Small intestine (tissue), 7 donors: Measurements from ENCODE around the gene PHKB. TPM values are rescaled to one million over a fixed set of nuclear protein-coding genes. Genes with fewer than 3 reads are reported as not detected.
A peak's percentile ranks its signal among the peaks of the same experiment; 100 is the strongest.

Source experiments
- DNase-seq, 2 donors: peaks; one replicate each; pipeline versions ENCODE4 v3.0.0 to v3.0.0-alpha.2; 2013
- FAIRE-seq: peaks from 2 replicates; lab custom pipeline; 2012; peaks lifted over from hg19 to GRCh38; lab: Jason Lieb, UNC
- H3K27ac ChIP-seq, 3 donors: one replicate each; pipeline ENCODE4 v1.5.1; 2013; ENCODE audit warnings: low read length in 2 of 3, mild to moderate bottlenecking in 2 of 3, control low read depth in 1 of 3, inconsistent platforms in 1 of 3, low read depth in 1 of 3, moderate library complexity in 1 of 3
- H3K27me3 ChIP-seq, 3 donors: one replicate each; pipeline ENCODE4 v1.6.1; 2013; ENCODE audit warnings: low read length in 3 of 3, inconsistent platforms in 1 of 3; ENCODE audit not compliant: control insufficient read depth in 3 of 3, insufficient read depth in 3 of 3
- H3K36me3 ChIP-seq, 3 donors: one replicate each; pipeline ENCODE4 v1.6.1; 2013; ENCODE audit warnings: low read length in 3 of 3, inconsistent platforms in 1 of 3, low read depth in 1 of 3, mild to moderate bottlenecking in 1 of 3, moderate library complexity in 1 of 3; ENCODE audit not compliant: control insufficient read depth in 3 of 3, insufficient read depth in 2 of 3
- H3K4me1 ChIP-seq, 3 donors: one replicate each; pipeline ENCODE4 v1.6.1; 2013; ENCODE audit warnings: low read length in 2 of 3, inconsistent platforms in 1 of 3, low read depth in 1 of 3, mild to moderate bottlenecking in 1 of 3, moderate library complexity in 1 of 3; ENCODE audit not compliant: control insufficient read depth in 3 of 3, insufficient read depth in 2 of 3
- H3K4me3 ChIP-seq, 3 donors: one replicate each; pipeline ENCODE4 v1.5.1; 2013; ENCODE audit warnings: low read length in 3 of 3, control low read depth in 1 of 3, inconsistent platforms in 1 of 3, low read depth in 1 of 3, mild to moderate bottlenecking in 1 of 3, moderate library complexity in 1 of 3
- H3K9me3 ChIP-seq, 2 donors: one replicate each; pipeline ENCODE4 v1.6.1; 2013; ENCODE audit warnings: low read depth in 1 of 2, low read length in 1 of 2; ENCODE audit not compliant: control insufficient read depth in 2 of 2, insufficient read depth in 1 of 2
- WGBS, 3 donors: extraction: QIAGEN DNeasy Blood & Tissue Kit; methylation state at CpG; one replicate each; pipeline ENCODE4 v1.1.7; 2013; 5-methylcytosine and 5-hydroxymethylcytosine counted together
- polyA plus RNA-seq, 4 donors: library from polyadenylated mRNA; stranded (reverse) in 3 of 4; unstranded in 1 of 4; fragments of 200-250 nt in 3 of 4; fragments of 120-200 nt in 1 of 4; gene quantifications; one replicate each; pipeline versions ENCODE4 v1.2.1 to v1.2.3, GENCODE V29; 2013
- donor health status: healthy with polysubstance abuse.
- donor health status: control.
- donor health status: control.
- donor health status: Bipolar disorder and iron deficiency.
- donor health status: healthy.

The PHKB gene
- polyA plus RNA-seq, 4 donors: 27.0 to 69.3 (median 37.0) TPM

DNA sequence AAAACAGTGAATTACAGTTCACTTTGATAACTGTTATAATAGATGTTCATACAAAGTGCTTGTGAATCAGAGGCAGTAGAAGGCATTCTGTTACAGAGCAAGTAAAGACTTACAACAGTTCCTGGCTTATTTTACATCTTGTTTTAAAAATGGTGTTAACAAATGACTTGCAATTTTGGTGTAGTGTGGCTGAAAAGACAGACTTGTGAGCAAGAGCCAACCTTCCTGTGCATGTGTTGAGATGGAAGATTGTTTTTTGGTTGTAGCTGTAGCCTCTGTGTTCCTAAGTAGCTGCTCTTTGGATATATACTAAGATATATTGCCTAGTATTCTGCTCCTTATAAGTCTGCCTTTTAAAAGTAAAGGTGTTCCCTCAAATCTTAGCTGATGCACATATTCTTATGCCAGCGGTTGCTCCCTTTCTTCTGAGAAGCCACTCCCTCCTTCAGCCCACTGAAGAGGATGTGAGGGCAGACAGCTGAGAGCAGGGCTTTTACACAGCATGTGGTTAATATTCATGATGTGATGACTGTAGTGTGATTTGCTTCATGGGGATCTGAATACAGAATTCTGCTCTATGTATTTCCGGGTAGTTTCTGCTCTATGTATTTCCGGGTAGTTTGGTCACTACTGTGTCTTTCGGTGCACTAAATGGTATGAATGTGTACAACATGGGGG, 182.3 kb downstream of the PHKB start:
- Histone ChIP-seq H3K27me3 (no peaks in the 10 kb centered on the region), H3K9me3 (no peaks in the 10 kb centered on the region), H3K27ac (no peak overlapping the region), H3K4me1 (no peaks in the 10 kb centered on the region), H3K4me3 (no peak overlapping the region), H3K36me3 (peaks cover 0 to 7% (median 0%) of the 10 kb centered on the region in 3 donors)
- FAIRE-seq (no peak), DNase-seq (no peak)
- WGBS, 3 donors: 82 to 91% (median 83%) methylated on average over 4 of the region's 4 CpGs

DNA sequence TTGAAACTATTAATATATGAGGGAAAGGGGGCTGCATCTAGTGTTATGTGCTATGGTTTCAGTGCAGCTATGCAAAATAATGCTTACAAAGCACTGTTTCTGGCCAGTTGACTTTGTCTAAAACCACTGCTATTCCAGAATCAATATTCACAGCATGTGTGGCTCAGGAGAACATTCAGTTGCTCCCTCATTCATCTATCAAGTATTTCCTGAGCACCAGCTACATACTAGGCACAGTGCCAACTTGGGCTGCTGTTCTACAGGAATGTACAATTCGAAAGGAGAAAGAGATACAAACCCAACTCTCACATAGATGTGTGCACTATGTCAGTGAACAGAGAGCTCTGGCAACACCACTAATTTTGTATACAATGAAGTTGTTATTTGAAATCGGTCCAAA, 183.0 kb downstream of the PHKB start:
- no peak for FAIRE-seq
- H3K4me3 ChIP-seq: no peak overlapping the region
- DNase-seq: no peak

GRCh38 chr16:47644661-47645060, 183.5 kb downstream of the PHKB start:
- H3K4me1 ChIP-seq: no peaks in the 10 kb centered on the region
- H3K9me3 ChIP-seq: no peaks in the 10 kb centered on the region
- H3K27me3 ChIP-seq: no peaks in the 10 kb centered on the region
- no peak overlapping the region for H3K27ac ChIP-seq
- no peak for DNase-seq
- peaks cover 0 to 10% (median 0%) of the 10 kb centered on the region in 3 donors for H3K36me3 ChIP-seq
- FAIRE-seq: no peak
- H3K4me3 ChIP-seq: no peak overlapping the region

More for the DNA sequence above, 183.0 kb downstream of the PHKB start:
- Histone ChIP-seq H3K27ac (no peak overlapping the region), H3K4me1 (no peaks in the 10 kb centered on the region), H3K36me3 (peaks cover 0 to 9% (median 0%) of the 10 kb centered on the region in 3 donors), H3K9me3 (no peaks in the 10 kb centered on the region), H3K27me3 (no peaks in the 10 kb centered on the region)
- 61 to 83% (median 83%) methylated on average over 2 of the region's 2 CpGs for WGBS, 3 donors

DNA sequence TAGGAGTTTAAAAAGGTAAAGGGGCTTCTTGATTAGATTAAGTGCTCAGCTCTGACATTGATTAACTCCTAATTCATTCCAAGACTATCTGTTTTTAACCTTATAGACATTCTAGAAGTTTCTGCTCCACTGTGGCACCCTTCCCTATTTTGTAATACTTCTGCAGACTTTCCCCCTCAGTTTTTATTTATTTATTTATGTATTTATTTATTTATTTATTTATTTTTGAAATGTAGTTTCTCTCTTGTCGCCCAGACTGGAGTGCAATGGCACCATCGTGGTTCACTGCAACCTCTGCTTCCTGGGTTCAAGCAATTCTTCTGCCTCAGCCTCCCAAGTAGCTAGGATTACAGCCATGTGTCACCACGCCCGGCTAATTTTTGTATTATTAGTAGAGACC, 185.8 kb downstream of the PHKB start:
- DNase-seq (no peak), FAIRE-seq (no peak)
- Histone ChIP-seq H3K9me3 (no peaks in the 10 kb centered on the region), H3K4me3 (no peak overlapping the region), H3K4me1 (no peaks in the 10 kb centered on the region), H3K27me3 (no peaks in the 10 kb centered on the region), H3K36me3 (peaks cover 0 to 15% (median 0%) of the 10 kb centered on the region in 3 donors), H3K27ac (no peak overlapping the region)
- 96 to 100% (median 96%) methylated on average over 4 of the region's 4 CpGs for WGBS, 3 donors

- FAIRE-seq: no peak
- Histone ChIP-seq H3K4me3 (no peak overlapping the region), H3K9me3 (no peaks in the 10 kb centered on the region)
Measured at GRCh38 chr16:47657032-47657431, 195.9 kb downstream of the PHKB start.

DNA sequence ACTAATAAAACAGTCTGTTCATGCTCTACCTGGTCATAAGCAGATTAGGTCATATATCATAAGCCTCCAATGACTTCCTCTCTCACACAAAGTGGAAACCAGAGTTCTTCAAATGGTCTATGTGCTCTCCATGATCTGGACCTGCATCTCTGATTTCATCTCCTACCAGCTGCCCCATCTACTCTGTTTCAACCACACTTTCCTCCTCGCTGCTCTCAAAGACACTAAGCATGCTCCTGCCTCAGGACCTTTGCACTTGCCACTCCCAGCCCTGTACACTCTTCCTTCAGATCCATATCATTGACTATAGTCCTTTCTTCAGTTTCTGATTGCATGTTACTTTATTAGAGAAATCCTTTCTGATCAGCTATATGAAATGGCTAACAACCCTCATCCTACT, 196.8 kb downstream of the PHKB start:
- Histone ChIP-seq H3K4me1 (no peaks in the 10 kb centered on the region), H3K27me3 (no peaks in the 10 kb centered on the region), H3K9me3 (no peaks in the 10 kb centered on the region), H3K36me3 (peaks cover 2 to 12% (median 2%) of the 10 kb centered on the region in 3 donors), H3K4me3 (no peak overlapping the region), H3K27ac (no peak overlapping the region)
- DNase-seq (peak in 1 of 2 donors; percentile 10), FAIRE-seq (no peak)
- 89 to 100% (median 90%) methylated on average over 1 of the region's 1 CpG for WGBS, 3 donors

More at GRCh38 chr16:47657032-47657431, 195.9 kb downstream of the PHKB start:
- no peak for DNase-seq
- Histone ChIP-seq H3K4me1 (no peaks in the 10 kb centered on the region), H3K27ac (no peak overlapping the region), H3K36me3 (peaks cover 2 to 12% (median 5%) of the 10 kb centered on the region in 3 donors), H3K27me3 (no peaks in the 10 kb centered on the region)
- 87 to 92% (median 92%) methylated on average over 3 of the region's 3 CpGs for WGBS, 3 donors

- Histone ChIP-seq H3K9me3 (no peaks in the 10 kb centered on the region), H3K36me3 (peaks cover 2 to 8% (median 2%) of the 10 kb centered on the region in 3 donors), H3K4me3 (no peak overlapping the region), H3K4me1 (no peaks in the 10 kb centered on the region), H3K27ac (no peak overlapping the region), H3K27me3 (no peaks in the 10 kb centered on the region)
- FAIRE-seq: no peak
- DNase-seq: no peak
- 93 to 96% (median 96%) methylated on average over 4 of the region's 4 CpGs for WGBS, 3 donors
Measured at GRCh38 chr16:47660540-47660939, 199.4 kb downstream of the PHKB start.

GRCh38 chr16:47664653-47665325, 203.7 kb downstream of the PHKB start:
- no peaks in the 10 kb centered on the region for H3K9me3 ChIP-seq
- WGBS, 3 donors: 26 to 56% (median 43%) methylated on average over 4 of the region's 4 CpGs
- H3K27ac ChIP-seq: no peak overlapping the region
- peaks cover 5 to 16% (median 13%) of the 10 kb centered on the region in 3 donors for H3K36me3 ChIP-seq
- H3K4me1 ChIP-seq: no peaks in the 10 kb centered on the region
- no peaks in the 10 kb centered on the region for H3K27me3 ChIP-seq
- H3K4me3 ChIP-seq: no peak overlapping the region
- no peak for FAIRE-seq
- peak; percentile 51 to 64 for DNase-seq
